Measurements from ENCODE around the gene VWA1. TPM values are rescaled to one million over a fixed set of nuclear protein-coding genes. Genes with fewer than 3 reads are reported as not detected.
"Not testable (repeated sequence)": the region's sequence is repeated elsewhere in the genome, so short reads cannot be mapped to it uniquely, and the experiment has no call there.

VWA1 gene
- polyA plus RNA-seq, 3 donors = 61.7 to 76.0 (median 75.6) TPM

- no peak for DNase-seq
These were observed 34.0 kb upstream of the VWA1 start for GRCh38 chr1:1401457-1402010.

GRCh38 chr1:1402072-1402900, 33.2 kb upstream of the VWA1 start:
- no peak for DNase-seq

GRCh38 chr1:1402901-1403392, 32.5 kb upstream of the VWA1 start:
- not testable (repeated sequence) for DNase-seq

- no peak for DNase-seq
These were observed 31.8 kb upstream of the VWA1 start for GRCh38 chr1:1403653-1404052.

- DNase-seq = no peak
These were observed 29.2 kb upstream of the VWA1 start for GRCh38 chr1:1406101-1406820.

- peak; percentile 92 for DNase-seq
These were observed 28.5 kb upstream of the VWA1 start, which contains the start of gene MRPL20 for GRCh38 chr1:1406821-1407635. Gene MRPL20 (minus strand): TSS chr1:1407293. CDS start chr1:1407217, 76 bp downstream.

GRCh38 chr1:1407636-1408318, 27.7 kb upstream of the VWA1 start:
- no peak for DNase-seq

GRCh38 chr1:1410238-1410637, 25.3 kb upstream of the VWA1 start:
- DNase-seq = not testable (repeated sequence)

- no peak for DNase-seq
These were observed 23.9 kb upstream of the VWA1 start for GRCh38 chr1:1411626-1412025.

- DNase-seq = not testable (repeated sequence)
These were observed 23.1 kb upstream of the VWA1 start for GRCh38 chr1:1412311-1412902.

- DNase-seq = no peak
These were observed 19.7 kb upstream of the VWA1 start for GRCh38 chr1:1415751-1416150.

GRCh38 chr1:1417396-1417795, 18.1 kb upstream of the VWA1 start:
- not testable (repeated sequence) for DNase-seq

GRCh38 chr1:1417825-1418463, 17.5 kb upstream of the VWA1 start:
- DNase-seq = not testable (repeated sequence)

- DNase-seq = no peak
These were observed 16.8 kb upstream of the VWA1 start for GRCh38 chr1:1418464-1419362.

- no peak for DNase-seq
These were observed 16.1 kb upstream of the VWA1 start for GRCh38 chr1:1419363-1419812.

GRCh38 chr1:1419813-1420653, 15.5 kb upstream of the VWA1 start:
- DNase-seq = no peak

GRCh38 chr1:1420654-1421141, 14.8 kb upstream of the VWA1 start:
- no peak for DNase-seq
